Activated effector memory CD4-positive, alpha-beta T cell treated with anti-CD3 and anti-CD28 coated beads, Interleukin-2, amount 50 U/mL, for 16 hours (primary cell): ENCODE measurements around the gene ZNF440.
"Not testable (repeated sequence)": the region's sequence is repeated elsewhere in the genome, so short reads cannot be mapped to it uniquely, and the experiment has no call there.

ENCODE experiments used
- DNase-seq: peaks from one replicate; pipeline ENCODE4 v3.0.0-alpha.2; 2020

The ZNF440 gene

DNA sequence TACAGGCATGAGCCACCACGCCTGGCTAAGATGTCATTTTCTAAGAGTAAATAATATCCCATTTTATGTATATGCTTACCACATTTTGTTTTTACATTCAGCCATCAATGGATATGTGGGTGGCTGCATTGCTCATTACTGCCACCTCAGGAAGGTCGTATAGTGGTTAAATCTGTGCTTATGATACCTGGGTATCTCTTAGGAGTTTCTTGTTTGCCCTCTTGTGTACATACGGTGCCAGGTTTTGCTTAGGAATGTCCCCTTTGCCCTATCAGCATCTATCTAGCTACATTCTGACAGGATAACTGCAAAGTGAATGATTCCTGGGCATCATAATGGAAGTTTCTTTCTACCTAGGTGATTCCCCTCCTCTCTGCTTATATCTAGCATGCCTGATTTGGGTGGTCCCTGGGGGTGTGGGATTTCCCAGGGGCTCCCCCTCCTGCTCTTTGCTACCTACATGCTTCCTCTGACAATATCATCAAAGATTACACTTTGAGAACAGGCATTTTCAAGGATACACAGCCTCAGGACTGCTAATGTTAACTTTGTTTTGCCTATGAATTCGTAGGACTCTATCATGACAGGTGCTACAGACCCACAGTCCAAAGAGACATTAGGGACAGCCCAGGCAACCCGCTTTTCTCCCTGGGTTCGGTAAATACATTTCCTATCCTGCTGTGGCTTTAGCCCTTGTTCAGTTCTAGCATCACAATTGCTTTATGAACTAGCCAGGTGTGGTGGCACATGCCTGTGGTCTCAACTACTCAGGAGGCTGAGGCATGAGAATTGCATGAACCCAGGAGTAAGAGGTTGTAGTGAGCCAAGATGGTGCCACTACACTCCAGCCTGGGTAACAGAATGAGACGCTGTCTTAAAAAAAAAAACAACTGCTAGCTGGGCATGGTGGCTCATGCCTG lies 15.1 kb downstream of the ZNF440 start:
- DNase-seq: not testable (repeated sequence)

DNA sequence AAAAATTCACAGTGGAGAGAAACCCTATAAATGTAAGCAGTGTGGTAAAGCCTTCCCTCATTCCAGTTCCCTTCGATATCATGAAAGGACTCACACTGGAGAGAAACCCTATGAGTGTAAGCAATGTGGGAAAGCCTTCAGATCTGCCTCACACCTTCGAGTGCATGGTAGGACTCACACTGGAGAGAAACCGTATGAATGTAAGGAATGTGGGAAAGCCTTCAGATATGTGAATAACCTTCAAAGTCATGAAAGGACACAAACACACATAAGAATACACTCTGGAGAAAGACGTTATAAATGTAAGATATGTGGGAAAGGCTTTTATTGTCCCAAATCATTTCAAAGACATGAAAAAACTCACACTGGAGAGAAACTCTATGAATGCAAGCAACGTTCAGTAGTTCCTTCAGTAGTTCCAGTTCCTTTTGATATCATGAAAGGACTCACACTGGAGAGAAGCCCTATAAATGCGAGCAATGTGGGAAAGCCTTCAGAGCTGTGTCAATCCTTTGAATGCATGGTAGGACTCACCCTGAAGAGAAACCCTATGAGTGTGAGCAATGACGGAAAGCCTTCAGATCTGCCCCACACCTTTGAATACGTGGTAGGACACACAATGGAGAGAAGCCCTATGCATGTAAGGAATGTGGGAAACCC lies 18.3 kb downstream of the ZNF440 start:
- DNase-seq: no peak

DNA sequence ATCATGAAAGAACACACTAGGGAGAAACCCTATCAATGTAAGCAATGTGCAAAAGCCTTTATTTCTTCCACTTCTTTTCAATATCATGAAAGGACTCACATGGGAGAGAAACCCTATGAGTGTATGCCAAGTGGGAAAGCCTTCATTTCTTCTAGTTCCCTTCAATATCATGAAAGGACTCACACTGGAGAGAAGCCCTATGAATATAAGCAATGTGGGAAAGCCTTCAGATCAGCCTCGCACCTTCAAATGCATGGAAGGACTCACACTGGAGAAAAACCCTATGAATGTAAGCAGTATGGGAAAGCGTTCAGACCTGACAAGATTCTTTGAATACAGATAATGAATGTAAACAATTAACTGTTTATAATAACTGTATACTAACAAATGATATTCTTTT lies 19.5 kb downstream of the ZNF440 start:
- no peak for DNase-seq

DNA sequence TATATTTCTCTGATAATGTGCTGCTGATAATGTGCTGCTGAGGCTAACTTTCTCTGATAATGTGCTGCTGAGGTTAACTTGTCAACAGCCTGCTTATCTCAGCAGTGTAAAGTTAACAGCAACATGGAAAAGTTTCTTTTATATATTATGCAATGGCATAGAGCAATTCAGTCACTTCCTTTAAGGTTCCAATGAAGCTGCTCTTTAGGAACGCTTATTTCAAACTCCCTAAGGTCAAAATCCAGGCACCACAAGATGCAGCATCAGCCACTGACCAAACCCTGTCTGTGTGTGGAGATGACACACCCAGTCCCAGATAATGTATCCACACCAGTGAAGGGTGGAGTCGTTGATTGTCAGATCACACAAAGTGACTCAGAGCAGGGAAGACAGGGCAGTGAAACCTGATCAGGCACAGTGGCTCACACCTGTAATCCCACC lies 21.6 kb downstream of the ZNF440 start:
- not testable (repeated sequence) for DNase-seq

DNA sequence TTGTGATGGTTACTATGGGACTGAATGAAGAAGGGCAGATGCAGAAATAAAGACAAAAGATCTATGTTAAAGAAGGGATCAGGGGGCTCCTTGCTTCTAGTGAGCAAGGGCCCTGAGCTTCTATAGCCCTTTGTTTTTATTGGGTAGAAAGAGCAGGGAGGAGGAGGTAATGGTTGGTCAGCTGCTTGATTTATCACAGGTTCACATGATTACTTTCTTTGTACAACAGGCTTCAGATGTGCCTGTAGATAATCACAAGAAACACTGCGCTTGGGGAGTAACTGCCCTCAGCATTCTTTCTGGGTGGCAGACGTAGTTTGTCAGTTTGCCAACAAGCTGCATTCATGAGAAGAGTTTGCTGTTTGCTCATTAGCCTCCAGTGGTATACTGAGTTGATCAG lies 29.6 kb downstream of the ZNF440 start:
- DNase-seq: no peak

DNA sequence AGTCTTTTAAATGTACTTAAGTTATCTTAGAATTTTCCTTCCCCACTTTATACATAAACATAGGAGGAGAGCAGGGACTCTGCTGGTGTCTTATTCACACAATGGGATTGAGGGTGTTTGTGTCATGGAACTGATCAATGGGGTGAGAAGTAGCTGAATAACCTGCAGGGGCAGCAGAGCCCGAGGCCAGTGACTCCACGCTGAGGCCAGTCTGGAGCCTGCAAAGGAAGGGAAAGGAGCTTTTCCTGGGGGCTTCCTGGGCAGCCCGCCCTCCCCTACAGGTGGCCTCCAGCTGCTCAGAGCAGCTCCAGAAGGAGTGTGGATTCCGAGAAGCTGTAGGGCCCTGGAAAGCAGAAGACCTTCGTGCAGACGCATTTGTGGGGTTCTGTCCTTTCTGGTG lies 33.5 kb downstream of the ZNF440 start:
- DNase-seq: not testable (repeated sequence)

DNA sequence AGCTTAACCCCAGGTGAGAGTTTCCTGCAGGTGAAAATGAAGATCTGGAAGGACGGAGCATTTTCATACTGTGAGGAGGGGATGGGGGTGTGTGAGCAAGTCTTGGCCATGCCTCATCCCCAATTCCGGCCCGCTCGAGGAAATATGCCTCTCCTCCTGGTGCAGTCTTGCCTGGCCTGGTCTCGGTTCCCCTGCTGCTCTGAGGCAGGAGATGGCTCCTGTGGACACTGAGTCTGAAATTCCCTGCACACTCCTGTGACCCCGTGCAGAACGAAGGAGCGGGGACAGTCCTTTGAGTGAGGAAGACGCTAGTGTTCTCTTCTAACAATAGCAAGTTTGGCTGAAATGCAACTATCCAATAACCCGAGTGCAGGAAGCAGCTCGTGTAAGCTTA lies 34.1 kb downstream of the ZNF440 start:
- DNase-seq: no peak

DNA sequence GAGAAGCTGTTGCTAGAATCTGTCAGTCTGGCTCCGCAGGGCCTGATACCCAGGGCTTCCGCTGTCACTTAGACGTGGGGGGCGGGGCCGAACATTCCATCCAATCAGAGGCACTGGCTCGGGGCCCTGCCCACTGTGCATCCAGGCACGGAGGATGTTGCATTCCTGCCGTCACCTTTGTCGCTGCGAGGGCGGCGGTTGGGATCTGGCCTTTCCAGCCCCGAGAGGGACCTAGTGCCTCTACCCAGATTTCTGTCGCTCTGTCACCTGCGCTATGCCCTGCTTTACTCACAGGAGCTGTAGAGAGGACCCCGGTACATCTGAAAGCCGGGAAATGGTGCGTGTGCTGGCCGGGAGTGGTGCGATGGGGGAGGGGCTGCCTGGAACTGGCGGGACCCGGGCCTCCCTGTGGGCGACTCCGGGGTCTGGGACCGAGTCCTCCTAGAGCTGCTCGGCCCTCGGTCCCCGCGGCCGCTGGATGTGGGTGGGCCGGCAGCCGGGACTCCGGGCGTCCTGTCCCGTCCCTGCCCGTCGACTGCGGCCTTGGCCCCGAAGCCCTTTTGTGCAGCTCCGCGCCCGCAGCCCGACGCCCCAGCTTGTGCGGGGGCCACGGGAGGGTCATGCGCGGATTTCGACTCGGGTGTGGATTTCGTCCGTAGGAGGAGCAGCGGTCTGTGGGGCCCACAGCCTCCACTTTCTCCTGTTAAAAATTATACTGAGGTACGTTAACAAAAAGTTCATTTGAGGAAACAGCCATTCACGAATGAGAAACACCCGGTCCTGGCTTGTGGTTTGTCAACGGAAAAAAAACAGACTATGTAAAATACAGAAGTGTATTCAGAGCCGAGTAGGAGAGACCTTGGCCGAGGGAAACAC lies 34.8 kb downstream of the ZNF440 start, which contains the start of gene ZNF439:
Gene ZNF439, plus strand, starts transcription at position 133 of the 876 bp plus-strand sequence. Its CDS starts 142 bp downstream, at position 275.
- peak; percentile 95 for DNase-seq

DNA sequence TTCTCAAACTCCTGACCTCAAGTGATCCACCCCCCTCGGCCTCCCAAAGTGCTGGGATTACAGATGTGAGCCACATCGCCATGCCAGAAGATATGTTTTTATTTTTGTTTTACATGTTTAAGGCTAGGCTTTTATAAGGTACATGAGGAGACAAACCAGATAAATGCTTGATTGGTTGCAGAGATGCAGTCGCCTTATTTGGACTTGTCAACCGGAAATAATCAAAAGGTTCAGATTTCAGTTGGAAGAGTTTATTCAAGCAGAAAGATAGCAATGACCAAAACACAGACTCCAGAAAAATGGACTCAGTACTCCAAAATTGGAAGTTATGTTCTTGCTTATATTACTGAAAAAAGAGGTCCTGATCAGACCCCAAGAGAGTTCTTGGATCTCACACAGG lies 36.2 kb downstream of the ZNF440 start:
- not testable (repeated sequence) for DNase-seq

DNA sequence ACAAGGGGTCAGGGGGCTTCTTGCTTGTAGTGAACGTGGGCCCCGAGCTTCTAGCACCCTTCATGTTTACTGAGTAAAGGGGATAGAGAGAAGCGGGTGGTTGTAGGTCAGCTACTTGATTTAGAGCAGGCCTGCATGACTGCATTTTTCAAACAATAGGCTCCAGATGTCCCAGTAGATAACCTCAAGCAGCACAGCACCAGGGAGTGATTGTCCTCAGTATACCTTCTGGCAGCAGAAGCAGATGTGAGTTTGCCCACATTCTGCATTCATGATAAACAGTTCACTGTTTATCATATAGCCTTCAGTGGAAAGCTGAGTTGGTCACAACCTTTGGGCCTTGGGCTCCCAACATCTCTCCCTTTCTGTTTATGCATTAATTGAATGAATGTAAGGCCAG lies 39.3 kb downstream of the ZNF440 start:
- DNase-seq: no peak

DNA sequence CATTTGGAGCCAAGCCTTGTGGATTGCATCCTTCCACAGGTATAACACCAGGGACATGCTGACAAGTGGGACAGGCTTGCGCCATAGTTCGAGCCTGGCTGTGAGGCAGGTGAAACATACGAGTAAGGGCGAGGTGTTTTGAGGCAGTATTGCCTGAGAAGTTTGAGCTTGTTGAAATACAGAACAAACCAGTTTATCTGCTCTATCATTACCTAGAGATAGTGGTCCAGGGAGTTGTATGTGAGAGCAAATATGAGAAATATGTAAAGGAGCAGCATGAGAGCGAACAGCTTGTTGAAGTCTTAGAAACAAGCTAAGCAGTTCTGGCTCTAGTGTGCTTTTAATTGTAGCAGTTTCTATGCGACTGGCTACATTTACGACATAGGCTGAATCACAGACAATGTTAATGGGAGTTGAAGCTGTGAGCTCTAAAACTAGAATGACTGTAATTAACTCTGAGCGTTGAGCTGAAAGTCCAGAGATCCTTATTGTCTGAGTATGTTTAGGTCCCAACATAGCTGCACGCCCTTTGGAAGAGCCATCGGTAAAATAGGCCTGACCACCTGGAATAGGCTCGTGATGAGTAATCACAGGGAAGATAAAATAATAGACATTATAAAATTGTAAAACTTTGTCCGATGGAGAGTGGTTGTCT lies 42.6 kb downstream of the ZNF440 start:
- no peak for DNase-seq

DNA sequence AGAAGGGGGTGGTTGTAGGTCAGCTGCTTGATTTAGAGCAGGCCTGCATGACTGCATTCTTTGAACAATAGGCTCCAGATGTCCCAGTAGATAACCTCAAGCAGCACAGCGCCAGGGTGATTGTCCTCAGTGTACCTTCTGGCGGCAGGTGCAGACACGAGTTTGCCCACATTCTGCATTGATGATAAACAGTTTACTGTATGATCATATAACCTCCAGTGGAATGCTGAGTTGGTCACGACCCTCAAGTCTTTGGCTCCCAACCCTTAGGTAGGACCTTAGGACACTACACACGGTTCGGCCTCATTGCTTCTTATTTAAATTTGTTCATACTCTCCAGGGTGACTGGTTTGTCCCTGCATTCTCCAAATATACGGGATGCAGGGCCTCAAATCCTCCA lies 46.6 kb downstream of the ZNF440 start:
- no peak for DNase-seq

DNA sequence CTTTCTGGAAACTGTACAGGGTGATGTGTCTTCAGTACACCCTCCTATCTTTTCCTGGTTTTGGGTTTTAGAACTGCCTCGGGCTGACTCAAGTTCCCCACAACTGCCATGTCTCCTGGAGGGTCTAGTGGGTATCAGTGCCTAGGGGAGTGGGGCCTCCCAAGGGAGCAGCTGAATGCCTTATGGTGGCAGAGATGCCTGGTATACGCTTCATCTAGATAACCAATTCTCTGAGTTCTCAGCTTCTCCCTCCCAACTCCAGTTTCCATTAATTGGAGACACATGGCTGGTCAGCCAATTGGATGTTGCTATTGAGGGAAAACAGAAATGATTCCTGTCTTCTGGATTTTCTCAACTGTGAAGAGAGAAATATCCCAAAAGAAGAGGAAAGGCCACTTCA lies 47.2 kb downstream of the ZNF440 start:
- no peak for DNase-seq

DNA sequence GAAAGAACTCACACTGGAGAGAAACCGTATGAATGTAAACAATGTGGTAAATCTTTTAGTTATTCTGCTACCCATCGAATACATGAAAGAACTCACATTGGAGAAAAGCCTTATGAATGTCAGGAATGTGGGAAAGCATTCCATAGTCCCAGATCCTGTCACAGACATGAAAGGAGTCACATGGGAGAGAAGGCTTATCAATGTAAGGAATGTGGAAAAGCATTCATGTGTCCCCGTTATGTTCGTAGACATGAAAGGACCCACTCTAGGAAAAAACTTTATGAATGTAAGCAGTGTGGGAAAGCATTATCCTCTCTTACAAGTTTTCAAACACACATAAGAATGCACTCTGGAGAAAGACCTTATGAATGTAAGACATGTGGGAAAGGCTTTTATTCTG lies 53.7 kb downstream of the ZNF440 start:
- DNase-seq: not testable (repeated sequence)

DNA sequence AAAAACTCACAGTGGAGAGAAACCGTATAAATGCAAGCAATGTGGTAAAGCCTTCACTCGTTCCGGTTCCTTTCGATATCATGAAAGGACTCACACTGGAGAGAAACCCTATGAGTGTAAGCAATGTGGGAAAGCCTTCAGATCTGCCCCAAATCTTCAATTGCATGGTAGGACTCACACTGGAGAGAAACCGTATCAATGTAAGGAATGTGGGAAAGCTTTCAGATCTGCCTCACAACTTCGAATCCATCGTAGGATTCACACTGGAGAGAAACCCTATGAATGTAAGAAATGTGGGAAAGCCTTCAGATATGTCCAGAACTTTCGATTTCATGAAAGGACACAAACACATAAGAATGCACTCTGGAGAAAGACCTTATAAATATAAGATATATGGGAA lies 54.1 kb downstream of the ZNF440 start:
- no peak for DNase-seq

DNA sequence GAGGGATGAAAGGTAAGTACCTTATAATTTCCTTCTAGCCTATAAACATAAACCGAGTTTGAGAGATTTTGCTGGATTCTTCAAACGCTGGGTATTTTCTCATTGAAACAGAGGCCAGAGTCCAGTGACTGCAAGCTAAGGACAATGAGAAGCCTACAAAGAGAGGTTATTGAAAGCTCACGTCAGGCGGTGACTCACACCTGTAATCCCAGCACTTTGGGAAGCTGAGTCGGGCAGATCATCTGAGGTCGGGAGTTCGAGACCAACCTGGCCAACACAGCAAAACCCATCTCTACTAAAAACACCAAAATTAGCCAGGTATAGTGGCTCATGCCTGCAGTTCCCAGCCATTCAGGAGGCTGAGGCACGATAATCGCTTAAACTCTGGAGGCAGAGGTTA lies 58.6 kb downstream of the ZNF440 start:
- DNase-seq: no peak

DNA sequence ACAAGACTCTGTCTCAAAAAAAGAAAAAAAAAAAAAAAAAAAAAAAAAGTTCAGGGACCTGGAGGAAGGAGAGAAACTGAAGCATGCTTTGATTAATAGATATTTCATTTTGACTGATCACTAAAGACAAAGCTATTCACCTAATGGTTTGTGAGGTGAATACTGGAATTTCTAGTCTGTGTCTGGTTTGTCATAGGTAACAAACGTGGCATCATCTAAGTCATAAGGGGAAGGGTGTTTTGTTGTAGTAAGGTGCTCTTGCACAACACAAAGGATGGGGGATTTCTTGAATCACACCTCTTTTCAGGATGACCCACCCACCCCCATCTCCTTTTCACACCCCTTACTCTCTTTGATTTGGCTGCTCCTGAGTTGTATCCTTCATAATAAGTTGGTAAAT lies 59.7 kb downstream of the ZNF440 start:
- no peak for DNase-seq

DNA sequence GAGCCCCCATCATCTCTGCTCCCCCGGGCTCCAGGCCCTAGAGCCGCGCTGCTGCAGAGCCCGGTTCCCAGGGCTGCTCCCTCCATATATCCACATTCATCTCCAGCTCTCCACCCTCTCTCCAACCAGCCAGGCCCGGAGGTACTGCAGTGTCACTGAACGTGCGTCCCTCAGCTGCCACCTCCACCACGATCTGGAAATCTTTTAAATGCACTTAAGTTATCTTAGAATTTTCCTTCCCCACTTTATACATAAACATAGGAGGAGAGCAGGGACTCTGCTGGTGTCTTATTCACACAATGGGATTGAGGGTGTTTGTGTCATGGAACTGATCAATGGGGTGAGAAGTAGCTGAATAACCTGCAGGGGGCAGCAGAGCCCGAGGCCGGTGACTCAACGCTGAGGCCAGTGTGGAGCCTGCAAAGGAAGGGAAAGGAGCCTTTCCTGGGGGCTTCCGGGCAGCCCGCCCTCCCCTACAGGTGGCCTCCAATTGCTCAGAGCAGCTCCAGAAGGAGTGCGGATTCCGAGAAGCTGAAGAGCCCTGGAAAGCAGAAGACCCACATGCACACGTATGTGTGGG lies 65.7 kb downstream of the ZNF440 start:
- peak; percentile 79 for DNase-seq

DNA sequence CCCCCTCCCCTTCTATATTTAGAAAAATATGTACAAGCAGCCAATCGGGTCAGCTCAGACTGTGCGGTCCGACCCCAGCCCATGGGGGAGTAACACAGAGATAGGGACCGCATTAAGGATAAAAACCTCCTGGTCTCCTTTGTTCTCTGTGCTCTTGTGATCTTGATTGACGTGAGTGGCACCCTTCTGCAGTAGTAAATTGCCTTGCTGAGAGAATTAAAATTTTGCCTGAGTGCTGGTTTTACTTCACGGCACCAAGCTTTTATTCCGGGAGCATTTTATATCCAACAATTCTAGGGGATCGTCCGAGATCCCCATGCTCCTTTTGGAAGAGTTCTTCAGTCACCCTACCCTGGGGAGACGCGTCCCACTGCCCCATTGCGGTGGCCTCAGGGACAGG lies 66.5 kb downstream of the ZNF440 start:
- no peak for DNase-seq

DNA sequence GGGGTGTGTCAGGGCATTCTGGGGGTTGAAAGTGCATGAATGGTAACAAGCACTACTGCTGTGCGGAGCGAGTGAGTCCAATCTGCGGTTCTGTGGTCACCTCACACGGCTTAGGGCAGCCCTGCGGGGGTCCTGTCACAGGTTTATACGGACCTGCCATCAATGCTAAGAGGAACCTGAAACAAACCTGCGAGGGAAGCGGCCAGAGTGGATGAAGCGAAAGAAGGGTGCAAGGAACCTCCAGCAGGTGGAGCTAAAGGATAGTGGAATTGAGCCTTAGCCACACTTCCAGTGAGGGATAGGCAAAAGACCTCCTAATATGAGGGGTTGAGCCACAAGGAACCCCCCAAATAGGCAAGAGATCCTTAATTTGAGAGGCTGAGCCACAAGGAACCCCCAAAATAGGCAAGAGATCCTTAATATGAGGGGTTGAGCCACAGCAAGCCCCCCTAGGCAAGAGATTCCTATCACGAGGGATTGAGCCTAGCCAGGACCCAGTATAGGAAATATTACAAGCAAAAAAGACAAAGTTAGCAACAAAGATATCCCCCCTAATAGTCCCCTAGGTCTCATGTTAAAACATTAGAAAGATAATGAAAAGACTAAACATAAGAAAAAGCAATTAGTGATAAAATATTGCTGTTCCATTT lies 67.2 kb downstream of the ZNF440 start:
- DNase-seq: peak; percentile 79

DNA sequence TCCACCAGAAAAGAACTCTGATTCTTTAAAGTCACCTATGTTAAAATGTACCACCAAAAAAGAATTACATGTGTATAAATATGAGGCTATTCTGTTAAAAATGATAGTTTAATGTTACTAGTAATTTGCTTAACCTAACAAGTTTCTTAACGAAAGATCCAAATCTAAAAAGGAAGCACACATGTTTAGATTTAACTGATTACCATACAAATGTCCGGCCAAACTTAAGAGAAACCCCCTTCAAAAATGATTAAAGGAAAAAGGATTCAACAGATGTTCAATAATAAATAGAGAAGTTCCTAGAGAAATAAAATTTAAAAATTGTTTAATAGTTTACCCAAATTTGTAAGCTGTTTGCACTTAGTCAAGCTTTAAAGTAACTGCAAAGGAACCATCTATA lies 68.5 kb downstream of the ZNF440 start:
- no peak for DNase-seq
